Loucy (cell line): ENCODE results near the gene S100A14.

Experiments
- H2AFZ ChIP-seq: fragments of 200-600 bp; sonication (generic); 2 replicates; pipeline ENCODE4 v1.6.0; 2016; ENCODE audit warnings: antibody characterized with exemption, mild to moderate bottlenecking, low read length, moderate library complexity
- H3F3A ChIP-seq: fragments of 200-600 bp; 2 replicates; pipeline ENCODE4 v1.6.0; 2016; ENCODE audit warnings: antibody characterized with exemption, low read depth, mild to moderate bottlenecking
- H3K27me3 ChIP-seq: fragments of 200-600 bp; sonication (generic); 2 replicates; pipeline ENCODE4 v1.6.1; 2014; ENCODE audit warnings: low read length, mild to moderate bottlenecking; ENCODE audit not compliant: insufficient read depth, poor library complexity, severe bottlenecking
- H3K36me3 ChIP-seq: fragments of 200-600 bp; sonication (generic); 2 replicates; pipeline ENCODE4 v1.6.1; 2016; ENCODE audit warnings: low read length; ENCODE audit not compliant: insufficient read depth
- H3K4me1 ChIP-seq: fragments of 200-600 bp; sonication (generic); 2 replicates; pipeline ENCODE4 v1.5.1; 2014; ENCODE audit warnings: low read length, mild to moderate bottlenecking; ENCODE audit not compliant: insufficient read depth, poor library complexity, severe bottlenecking
- H3K4me2 ChIP-seq: fragments of 200-600 bp; sonication (generic); 2 replicates; pipeline ENCODE4 v1.6.0; 2014; ENCODE audit warnings: antibody characterized with exemption, low read length, low read depth, mild to moderate bottlenecking; ENCODE audit not compliant: poor library complexity, severe bottlenecking
- H3K4me3 ChIP-seq: fragments of 200-600 bp; sonication (generic); 2 replicates; pipeline ENCODE4 v1.5.1; 2014; ENCODE audit warnings: low read length, mild to moderate bottlenecking, mixed read lengths; ENCODE audit not compliant: poor library complexity, severe bottlenecking
- H3K79me2 ChIP-seq: fragments of 200-600 bp; sonication (generic); 2 replicates; pipeline ENCODE4 v1.6.1; 2014; ENCODE audit warnings: low read length; ENCODE audit not compliant: insufficient read depth
- H3K9ac ChIP-seq: fragments of 200-600 bp; sonication (generic); 2 replicates; pipeline ENCODE4 v1.6.0; 2014; ENCODE audit warnings: mild to moderate bottlenecking, low read depth, low read length, moderate library complexity; ENCODE audit not compliant: poor library complexity, severe bottlenecking
- H3K9me2 ChIP-seq: fragments of 200-600 bp; sonication (generic); replicated peaks from 2 replicates; pipeline ENCODE4 v1.6.1; 2016; ENCODE audit warnings: low read depth, low read length, mixed read lengths
- H3K9me3 ChIP-seq: fragments of 200-600 bp; sonication (generic); 2 replicates; pipeline ENCODE4 v1.6.1; 2014; ENCODE audit warnings: mild to moderate bottlenecking, antibody characterized with exemption, low read length, low read depth; ENCODE audit not compliant: insufficient read depth
- H4K20me1 ChIP-seq: fragments of 200-600 bp; sonication (generic); 2 replicates; pipeline ENCODE4 v1.6.0; 2014; ENCODE audit warnings: antibody characterized with exemption, low read length, mild to moderate bottlenecking; ENCODE audit not compliant: insufficient read depth, poor library complexity, severe bottlenecking
- CTCF ChIP-seq: fragments of 200-600 bp; sonication (generic); conservative IDR thresholded peaks from 2 replicates; pipeline ENCODE4 v1.5.1; 2014; ENCODE audit warnings: mild to moderate bottlenecking, antibody characterized with exemption, low read length
- EZH2phosphoT487 ChIP-seq: fragments of 200-600 bp; IDR thresholded peaks from 2 replicates; pipeline ENCODE4 v1.6.1; 2018; ENCODE audit warnings: antibody characterized with exemption, mild to moderate bottlenecking, moderate library complexity, borderline replicate concordance

Gene S100A14

GRCh38 chr1:153578936-153579335 lies 37.2 kb downstream of the S100A14 start:
- no peaks in the 10 kb centered on the region for H4K20me1 ChIP-seq
- H3K4me1 ChIP-seq = no peaks in the 10 kb centered on the region
- no peak overlapping the region for H3K4me2 ChIP-seq
- peak overlapping the region; percentile 49 for H2AFZ ChIP-seq
- H3K27me3 ChIP-seq = no peaks in the 10 kb centered on the region
- no peak overlapping the region for H3K4me3 ChIP-seq
- no peaks in the 10 kb centered on the region for H3K79me2 ChIP-seq
- H3K36me3 ChIP-seq = no peaks in the 10 kb centered on the region
- H3F3A ChIP-seq = no peaks in the 10 kb centered on the region
- TF ChIP-seq EZH2phosphoT487 = no peak
- TF ChIP-seq CTCF = no peak
- H3K9ac ChIP-seq = no peak overlapping the region
- no peaks in the 10 kb centered on the region for H3K9me2 ChIP-seq
- H3K9me3 ChIP-seq = no peaks in the 10 kb centered on the region

- Histone ChIP-seq H3K4me1 (no peaks in the 10 kb centered on the region), H3K4me2 (no peak overlapping the region), H3K27me3 (no peaks in the 10 kb centered on the region), H3K9me2 (no peaks in the 10 kb centered on the region), H3F3A (no peaks in the 10 kb centered on the region), H3K4me3 (no peak overlapping the region), H2AFZ (0 out of 2 replicates have a peak overlapping the region, but pooled peaks have one; percentile 49), H3K79me2 (no peaks in the 10 kb centered on the region), H3K9me3 (no peaks in the 10 kb centered on the region), H3K36me3 (no peaks in the 10 kb centered on the region), H4K20me1 (no peaks in the 10 kb centered on the region), H3K9ac (no peak overlapping the region)
- no peak for TF ChIP-seq EZH2phosphoT487
- no peak for TF ChIP-seq CTCF
Observed at GRCh38 chr1:153578490-153578889, 37.6 kb downstream of the S100A14 start.

- H3K9ac ChIP-seq = no peak overlapping the region
- no peaks in the 10 kb centered on the region for H3K79me2 ChIP-seq
- H3K9me2 ChIP-seq = no peaks in the 10 kb centered on the region
- no peak overlapping the region for H3K4me2 ChIP-seq
- TF ChIP-seq EZH2phosphoT487 (no peak), CTCF (no peak)
- no peaks in the 10 kb centered on the region for H3K9me3 ChIP-seq
- H3K4me3 ChIP-seq = no peak overlapping the region
- H2AFZ ChIP-seq = no peak overlapping the region
- no peaks in the 10 kb centered on the region for H4K20me1 ChIP-seq
- no peaks in the 10 kb centered on the region for H3K27me3 ChIP-seq
- no peaks in the 10 kb centered on the region for H3F3A ChIP-seq
- no peaks in the 10 kb centered on the region for H3K36me3 ChIP-seq
- peaks cover 7% of the 10 kb centered on the region for H3K4me1 ChIP-seq
Observed at GRCh38 chr1:153577624-153578051, 38.5 kb downstream of the S100A14 start.
